Panc1 (cell line): ENCODE results near the gene AFF4. TPM values are rescaled to one million over a fixed set of nuclear protein-coding genes. Genes with fewer than 3 reads are reported as not detected.
"Not testable (repeated sequence)": the region's sequence is repeated elsewhere in the genome, so short reads cannot be mapped to it uniquely, and the experiment has no call there.

Experiments used
- ATAC-seq: fragments of 200-7000 bp; cut with Tn5 transposase; 2 replicates; pipeline ENCODE4 v1.9.1; 2020; ENCODE audit warnings: mild to moderate bottlenecking, moderate library complexity
- Bru-seq: library from RNA; stranded (reverse); fragments of 400-500 nt; gene quantifications from one replicate; lab custom pipeline; 2021; lab: Mats Ljungman, UMichigan
- BruChase-seq, 2 experiments: library from RNA; stranded (reverse); fragments of 400-500 nt; gene quantifications; one replicate each; lab custom pipeline; 2021; lab: Mats Ljungman, UMichigan
- BruUV-seq: library from RNA; stranded (reverse); fragments of 400-500 nt; replicated peaks from 2 replicates; lab custom pipeline; 2021; lab: Mats Ljungman, UMichigan
- CTCF ChIA-PET: fragments of 300-600 bp; sonication (Branson Sonifier 250); formaldehyde crosslinking; loops from one replicate; lab custom pipeline; 2022; ENCODE audit warnings: antibody characterized with exemption; lab: Charles Lee
- POLR2A ChIA-PET: fragments of 300-600 bp; sonication (Branson Sonifier 250); formaldehyde crosslinking; loops from one replicate; lab custom pipeline; 2022; ENCODE audit warnings: antibody characterized with exemption; lab: Charles Lee
- DNase-seq: peaks from one replicate; pipeline ENCODE4 v3.0.0-alpha.2; 2010; ENCODE audit warnings: low read depth, low spot score
- H3K27ac ChIP-seq: 2 replicates; pipeline ENCODE4 v1.5.1; 2011; ENCODE audit warnings: mild to moderate bottlenecking, low read length, inconsistent platforms
- H3K27me3 ChIP-seq: fragments of 200-500 bp; sonication (Bioruptor generic); 2 replicates; pipeline ENCODE4 v1.6.0; 2014; ENCODE audit warnings: low read length, inconsistent platforms; ENCODE audit not compliant: control insufficient read depth, insufficient read depth
- H3K36me3 ChIP-seq: fragments of 200-500 bp; sonication (Bioruptor generic); 2 replicates; pipeline ENCODE4 v1.5.1; 2014; ENCODE audit warnings: inconsistent platforms, mild to moderate bottlenecking, low read length, moderate library complexity; ENCODE audit not compliant: control insufficient read depth, insufficient read depth
- H3K4me1 ChIP-seq: 2 replicates; pipeline ENCODE4 v1.5.1; 2011; ENCODE audit warnings: inconsistent platforms, mild to moderate bottlenecking, low read length, moderate library complexity; ENCODE audit not compliant: control insufficient read depth, insufficient read depth
- H3K4me3 ChIP-seq, 2 experiments: 2 replicates each; pipeline ENCODE4 v1.5.1; 2011 to 2012; ENCODE audit warnings: low read depth in 2 of 2, low read length in 2 of 2, mild to moderate bottlenecking in 2 of 2, inconsistent platforms in 1 of 2, moderate library complexity in 1 of 2
- H3K9me3 ChIP-seq: fragments of 200-500 bp; sonication (Bioruptor generic); 2 replicates; pipeline ENCODE4 v1.5.1; 2014; ENCODE audit warnings: low read depth, mild to moderate bottlenecking, inconsistent platforms, low read length, moderate library complexity; ENCODE audit not compliant: control insufficient read depth, insufficient read depth
- CTCF ChIP-seq: fragments of 450-650 bp; IDR thresholded peaks from 2 replicates; pipeline ENCODE4 v1.5.1; 2017; ENCODE audit warnings: mild to moderate bottlenecking
- POLR2AphosphoS5 ChIP-seq: IDR thresholded peaks from 2 replicates; pipeline ENCODE4 v1.6.1; 2012; ENCODE audit warnings: mild to moderate bottlenecking, low read depth, low read length, moderate library complexity
- REST ChIP-seq, 2 experiments: IDR thresholded peaks; 2 replicates each; pipeline ENCODE4 v1.6.1; 2011 to 2012; ENCODE audit warnings: low read depth in 2 of 2, control low read depth in 1 of 2, low read length in 1 of 2, mild to moderate bottlenecking in 1 of 2, moderate library complexity in 1 of 2; ENCODE audit not compliant: insufficient read depth in 1 of 2
- SIN3A ChIP-seq: IDR thresholded peaks from 2 replicates; pipeline ENCODE4 v1.6.1; 2012; ENCODE audit warnings: low read depth, mild to moderate bottlenecking, low read length, moderate library complexity, borderline replicate concordance; ENCODE audit not compliant: insufficient read depth
- TCF7L2 ChIP-seq: IDR thresholded peaks from 2 replicates; pipeline ENCODE4 v1.6.1; 2011; ENCODE audit warnings: mild to moderate bottlenecking, low read depth, low read length, inconsistent platforms
- in situ Hi-C: cut with HindIII; loops from 2 replicates; pipeline ENCODE4 v1.10.0; 2016; ENCODE audit warnings: low sequenced_read_pairs, low pct_unique_long_range_greater_than_20kb
- intact Hi-C: fragments of 100-400 bp; cut with micrococcal nuclease; formaldehyde crosslinking; loops from one replicate; pipeline ENCODE4 v1.10.0; 2022; ENCODE audit not compliant: unreplicated experiment
- long read RNA-seq: library from polyadenylated mRNA; unstranded; transcript quantifications from one replicate; pipeline ENCODE4 v2.0.0, GENCODE V29; 2021; ENCODE audit not compliant: unreplicated experiment
- polyA plus RNA-seq: library from polyadenylated mRNA; unstranded; fragments of >200 nt; gene quantifications from one replicate; pipeline ENCODE4 v1.2.1, GENCODE V29; 2012; ENCODE audit warnings: missing spikeins; ENCODE audit not compliant: insufficient read length
- total RNA-seq: library from RNA; stranded (reverse); gene quantifications from one replicate; pipeline ENCODE4 v1.2.1, GENCODE V29; 2021; ENCODE audit not compliant: unreplicated experiment

AFF4 gene
- 78.3 TPM for total RNA-seq
- 33.1 TPM for polyA plus RNA-seq
- percentile 95 among the genes with signal in this experiment for Bru-seq, nascent RNA
- BruChase-seq, experiment 1, labeled RNA remaining after a 2-hour chase: percentile 96 among the genes with signal in this experiment
- BruChase-seq, experiment 2, labeled RNA remaining after a 6-hour chase: percentile 95 among the genes with signal in this experiment
- long read RNA-seq, full-length matches to known transcripts: 7 of 22 reads
- long read RNA-seq, partial matches to known transcripts: 3 of 22 reads
- long read RNA-seq, other reads (novel, unspliced or antisense): 12 of 22 reads

GRCh38 chr5:132963171-132964104 is at the start of gene AFF4:
Gene AFF4, minus strand, starts transcription at chr5:132963634. Its CDS starts 26,445 bp downstream, at chr5:132937189.
- ChIA-PET POLR2A (interaction anchor here (0.5 to 0.8 kb wide), 3 partner anchors 60 to 670 kb away, joined by 3 to 10 read pairs (median 6); no protein-coding TSS in a partner anchor), CTCF (no interaction called here)
- no TSS peak for BruUV-seq
- H3K9me3 ChIP-seq: no peaks in the 10 kb centered on the region
- H3K4me1 ChIP-seq: peaks cover 12% of the 10 kb centered on the region
- DNase-seq (peak; percentile 67), ATAC-seq (peak; percentile 98)
- intact Hi-C loops: loop anchor here (5.0 kb wide), 1 partner anchor 89 kb away; the partner anchor contains the start of gene HSPA4
- no peaks in the 10 kb centered on the region for H3K27me3 ChIP-seq
- peak within 1 kb of the TSS; percentile 79 to 86 for H3K4me3 ChIP-seq
- TF ChIP-seq CTCF (no peak), POLR2AphosphoS5 (peak; percentile 86), REST (IDR thresholded peaks at IDR 0.05; ENCODE audit: insufficient read depth in 1 of 2, low read depth in 2 of 2, low read length in 1 of 2) (peak in 1 of 2 experiments; percentile 38; a peak in 1 of 4 replicates), SIN3A (peak; percentile 86; the same call in 1 of the 2 replicates), TCF7L2 (no peak)
- H3K27ac ChIP-seq: peak within 1 kb of the TSS; percentile 97
- no peaks in the 10 kb centered on the region; the same call in 1 of the 2 replicates for H3K36me3 ChIP-seq
- in situ Hi-C loops: no loop called here

GRCh38 chr5:133008455-133008854 is 45.0 kb upstream of the AFF4 start:
- H3K9me3 ChIP-seq, ATAC-seq, DNase-seq, H3K27ac ChIP-seq, in situ Hi-C loops, H3K4me3 ChIP-seq, CTCF ChIA-PET, H3K36me3 ChIP-seq, POLR2A ChIA-PET, intact Hi-C loops, H3K4me1 ChIP-seq, H3K27me3 ChIP-seq, BruUV-seq: not testable (repeated sequence)
